IPS-18a (cell line): ENCODE results near the gene SMC4.
"Not testable (repeated sequence)": the region's sequence is repeated elsewhere in the genome, so short reads cannot be mapped to it uniquely, and the experiment has no call there.

Source experiments
- H3K27ac ChIP-seq: one replicate; pipeline ENCODE4 v1.5.1; 2013; ENCODE audit warnings: low read length
- H3K27me3 ChIP-seq: one replicate; pipeline ENCODE4 v1.6.1; 2013; ENCODE audit warnings: mild to moderate bottlenecking, low read length; ENCODE audit not compliant: control insufficient read depth, insufficient read depth
- H3K36me3 ChIP-seq: one replicate; pipeline ENCODE4 v1.6.1; 2013; ENCODE audit warnings: low read depth, low read length; ENCODE audit not compliant: control insufficient read depth
- H3K4me1 ChIP-seq: one replicate; pipeline ENCODE4 v1.6.1; 2013; ENCODE audit warnings: low read depth, low read length; ENCODE audit not compliant: control insufficient read depth
- H3K4me3 ChIP-seq: one replicate; pipeline ENCODE4 v1.5.1; 2013; ENCODE audit warnings: low read length
- H3K9ac ChIP-seq: one replicate; pipeline ENCODE4 v1.6.1; 2013; ENCODE audit warnings: mild to moderate bottlenecking, low read length, moderate library complexity
- H3K9me3 ChIP-seq: one replicate; pipeline ENCODE4 v1.6.1; 2013; ENCODE audit warnings: low read depth, low read length; ENCODE audit not compliant: control insufficient read depth

Gene SMC4

DNA sequence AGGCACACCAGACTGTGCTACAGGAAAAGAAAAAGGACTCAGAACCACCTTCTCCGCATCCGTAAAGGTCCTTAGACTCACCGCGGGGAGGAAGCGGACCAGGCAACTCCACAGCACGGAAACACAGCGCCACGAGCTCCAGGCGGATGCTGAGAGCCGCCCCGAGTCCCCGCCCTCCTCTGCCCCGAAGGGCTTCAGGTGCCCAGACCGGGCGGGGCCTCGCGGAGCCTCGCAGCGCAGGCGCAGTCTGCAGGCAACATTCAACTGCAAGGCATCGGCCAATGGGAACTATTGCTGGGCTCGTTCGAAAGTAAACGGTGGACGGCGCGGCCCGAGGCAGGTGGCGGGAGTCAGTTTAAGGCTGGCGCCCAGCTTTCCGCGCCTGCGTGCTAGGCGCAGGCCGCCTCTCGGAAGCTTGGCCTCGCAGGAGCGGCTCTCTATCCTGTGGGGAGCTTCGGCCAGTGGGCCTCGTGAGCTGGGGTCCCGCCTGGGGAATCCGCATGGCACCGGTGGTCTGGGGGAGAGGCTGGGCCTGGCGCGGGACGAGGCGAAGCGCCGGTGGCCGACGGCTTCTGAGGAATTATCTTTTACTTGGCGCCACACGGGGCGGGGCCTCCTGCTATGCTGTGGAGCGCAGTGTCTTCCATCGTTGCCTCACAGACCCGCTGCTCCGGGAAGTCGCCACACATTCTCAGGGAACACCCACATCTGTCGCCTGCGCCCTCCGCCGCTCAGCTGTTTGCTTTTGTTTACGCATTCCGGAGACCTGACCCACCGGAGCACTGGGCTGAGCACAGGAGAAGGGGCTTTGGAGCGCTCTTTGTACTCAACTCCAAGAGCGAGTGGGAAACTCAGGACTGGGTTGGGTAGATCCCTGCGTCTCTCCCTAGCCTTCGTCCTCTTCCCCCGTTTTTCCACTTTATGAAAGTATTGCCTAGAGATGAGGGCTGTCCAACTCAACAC lies 50.5 kb downstream of the SMC4 start, which contains the start of gene TRIM59:
Gene TRIM59 (minus strand): TSS at position 151 of the 963 bp plus-strand sequence. CDS start 10,603 bp downstream, outside the sequence.
- H3K4me3 ChIP-seq, result peak within 1 kb of the TSS; percentile 98
- no peaks in the 10 kb centered on the region for H3K27me3 ChIP-seq
- peaks cover 25% of the 10 kb centered on the region for H3K4me1 ChIP-seq
- peaks cover 19% of the 10 kb centered on the region for H3K36me3 ChIP-seq
- peak within 1 kb of the TSS; percentile 93 for H3K9ac ChIP-seq
- no peaks in the 10 kb centered on the region for H3K9me3 ChIP-seq
- H3K27ac ChIP-seq, result peak within 1 kb of the TSS; percentile 83

DNA sequence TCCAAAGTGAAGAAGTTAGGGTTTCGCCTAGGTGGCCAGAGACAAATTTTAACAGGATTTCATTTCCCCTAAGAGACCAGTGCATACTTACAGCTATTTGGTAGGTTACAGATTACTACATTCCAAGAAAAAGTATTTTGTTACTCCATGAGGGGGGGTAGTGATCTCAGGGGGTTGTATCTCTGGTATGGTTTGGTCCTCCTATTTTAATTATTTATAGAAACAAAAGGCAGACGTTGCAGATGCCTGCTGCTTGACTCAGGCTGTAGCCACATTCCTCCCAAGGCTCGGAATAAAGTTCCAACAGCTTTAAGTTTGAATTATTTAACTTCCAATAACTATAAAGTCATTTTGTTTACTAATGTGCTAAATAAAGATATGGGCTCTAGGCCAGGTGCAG lies 51.4 kb downstream of the SMC4 start:
- Histone ChIP-seq H3K36me3 (peaks cover 18% of the 10 kb centered on the region), H3K4me1 (peaks cover 25% of the 10 kb centered on the region), H3K9me3 (no peaks in the 10 kb centered on the region), H3K27me3 (no peaks in the 10 kb centered on the region), H3K27ac (peak overlapping the region; percentile 83), H3K9ac (peak overlapping the region; percentile 93), H3K4me3 (peak overlapping the region; percentile 98)

GRCh38 chr3:160451602-160452001 lies 52.2 kb downstream of the SMC4 start:
- Histone ChIP-seq H3K4me3 (no peak overlapping the region), H3K9ac (no peak overlapping the region), H3K36me3 (peaks cover 15% of the 10 kb centered on the region), H3K4me1 (peaks cover 24% of the 10 kb centered on the region), H3K9me3 (no peaks in the 10 kb centered on the region), H3K27ac (no peak overlapping the region), H3K27me3 (no peaks in the 10 kb centered on the region)

- H3K4me3 ChIP-seq, H3K9ac ChIP-seq, H3K27ac ChIP-seq, H3K9me3 ChIP-seq, H3K36me3 ChIP-seq, H3K27me3 ChIP-seq: not testable (repeated sequence)
- H3K4me1 ChIP-seq, result peaks cover 18% of the 10 kb centered on the region
Measured at GRCh38 chr3:160452251-160452650, 52.8 kb downstream of the SMC4 start.

DNA sequence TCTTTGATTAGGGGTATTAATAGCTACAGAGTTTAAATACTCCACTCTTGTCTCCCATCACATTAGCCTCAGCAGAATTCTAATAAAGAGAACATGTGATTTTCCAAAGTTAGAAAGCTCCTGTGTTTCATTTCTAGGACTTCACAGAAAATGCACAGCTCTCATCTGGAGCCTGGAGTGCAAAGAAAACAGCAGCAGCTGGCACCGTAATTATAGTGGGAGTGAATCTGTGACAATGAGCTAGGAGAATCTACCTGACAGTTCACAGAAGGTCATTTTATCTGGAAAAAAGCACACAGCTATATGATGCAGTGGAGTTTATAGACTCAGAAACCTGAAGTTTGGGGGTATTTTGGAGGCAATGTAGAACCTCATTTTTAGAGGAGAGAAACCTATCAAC lies 55.5 kb downstream of the SMC4 start:
- Histone ChIP-seq H3K9ac (no peak overlapping the region), H3K27me3 (no peaks in the 10 kb centered on the region), H3K36me3 (no peaks in the 10 kb centered on the region), H3K27ac (no peak overlapping the region), H3K4me1 (peaks cover 8% of the 10 kb centered on the region), H3K4me3 (no peak overlapping the region), H3K9me3 (no peaks in the 10 kb centered on the region)

- Histone ChIP-seq H3K4me1 (peaks cover 3% of the 10 kb centered on the region), H3K9me3 (no peaks in the 10 kb centered on the region), H3K27ac (no peak overlapping the region), H3K4me3 (no peak overlapping the region), H3K36me3 (no peaks in the 10 kb centered on the region), H3K9ac (no peak overlapping the region), H3K27me3 (no peaks in the 10 kb centered on the region)
Measured at GRCh38 chr3:160455846-160456245, 56.4 kb downstream of the SMC4 start.

DNA sequence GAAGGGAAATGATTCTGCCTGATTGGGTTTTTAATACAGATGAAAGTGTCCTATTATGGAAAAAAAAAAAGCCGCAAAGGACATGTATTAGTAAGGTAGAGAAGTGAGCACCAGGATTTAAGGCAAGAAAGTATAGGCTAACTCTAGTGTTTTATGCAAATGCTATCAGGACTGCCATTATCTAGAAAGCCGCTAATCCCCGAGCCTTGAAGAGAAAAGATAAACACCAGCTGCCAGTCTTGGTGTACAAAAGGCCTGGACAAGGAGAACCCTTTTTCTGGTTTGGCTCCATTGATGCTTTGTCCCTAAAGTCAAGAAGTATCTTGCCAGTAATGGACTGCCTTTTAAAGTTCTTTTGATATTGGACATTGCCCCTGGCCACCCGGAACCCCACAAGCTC lies 58.7 kb downstream of the SMC4 start:
- Histone ChIP-seq H3K27me3 (no peaks in the 10 kb centered on the region), H3K27ac (no peak overlapping the region), H3K4me1 (no peaks in the 10 kb centered on the region), H3K4me3 (no peak overlapping the region), H3K9me3 (no peaks in the 10 kb centered on the region), H3K36me3 (no peaks in the 10 kb centered on the region), H3K9ac (no peak overlapping the region)

GRCh38 chr3:160459450-160459970 lies 60.1 kb downstream of the SMC4 start:
- no peak overlapping the region for H3K4me3 ChIP-seq
- H3K27me3 ChIP-seq, result no peaks in the 10 kb centered on the region
- H3K27ac ChIP-seq, result no peak overlapping the region
- H3K9ac ChIP-seq, result no peak overlapping the region
- H3K4me1 ChIP-seq, result no peaks in the 10 kb centered on the region
- H3K9me3 ChIP-seq, result no peaks in the 10 kb centered on the region
- H3K36me3 ChIP-seq, result no peaks in the 10 kb centered on the region

- Histone ChIP-seq H3K27me3 (no peaks in the 10 kb centered on the region), H3K36me3 (no peaks in the 10 kb centered on the region), H3K27ac (no peak overlapping the region), H3K4me1 (no peaks in the 10 kb centered on the region), H3K4me3 (no peak overlapping the region), H3K9ac (no peak overlapping the region), H3K9me3 (no peaks in the 10 kb centered on the region)
Measured at GRCh38 chr3:160460033-160460432, 60.6 kb downstream of the SMC4 start.

- Histone ChIP-seq H3K9me3 (no peaks in the 10 kb centered on the region), H3K4me3 (no peak overlapping the region), H3K27ac (no peak overlapping the region), H3K36me3 (no peaks in the 10 kb centered on the region), H3K27me3 (no peaks in the 10 kb centered on the region), H3K4me1 (no peaks in the 10 kb centered on the region), H3K9ac (no peak overlapping the region)
Measured at GRCh38 chr3:160464321-160464720, 64.9 kb downstream of the SMC4 start.

DNA sequence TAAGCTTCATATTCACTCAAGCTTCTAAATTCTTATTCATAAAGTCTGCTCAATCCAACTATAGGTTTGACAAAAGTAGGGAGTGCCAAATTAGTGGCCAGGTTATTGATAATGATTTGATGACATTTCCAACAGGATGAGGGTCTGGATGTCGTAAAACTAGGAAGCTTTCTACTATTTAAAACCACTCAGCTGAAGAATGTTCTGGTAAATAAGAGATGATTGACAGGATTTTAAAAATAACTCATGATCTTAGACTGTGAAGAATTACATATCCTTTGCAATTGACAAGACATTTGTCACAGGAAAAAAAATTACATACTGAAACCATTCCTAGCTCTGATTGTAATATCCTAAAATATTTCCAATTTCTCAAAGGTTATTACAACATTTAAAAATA lies 65.5 kb downstream of the SMC4 start:
- H3K9me3 ChIP-seq, result peaks cover 5% of the 10 kb centered on the region
- H3K27me3 ChIP-seq, result no peaks in the 10 kb centered on the region
- H3K27ac ChIP-seq, result no peak overlapping the region
- no peak overlapping the region for H3K9ac ChIP-seq
- no peaks in the 10 kb centered on the region for H3K36me3 ChIP-seq
- H3K4me1 ChIP-seq, result no peaks in the 10 kb centered on the region
- H3K4me3 ChIP-seq, result no peak overlapping the region

- Histone ChIP-seq H3K9me3 (peaks cover 6% of the 10 kb centered on the region), H3K27me3 (no peaks in the 10 kb centered on the region), H3K4me3 (no peak overlapping the region), H3K27ac (no peak overlapping the region), H3K36me3 (no peaks in the 10 kb centered on the region), H3K9ac (no peak overlapping the region), H3K4me1 (no peaks in the 10 kb centered on the region)
Measured at GRCh38 chr3:160470181-160470580, 70.7 kb downstream of the SMC4 start.
